Smooth muscle cell (in vitro differentiated cells): Measurements from ENCODE around the gene TRIM7. TPM values are rescaled to one million over a fixed set of nuclear protein-coding genes. Genes with fewer than 3 reads are reported as not detected.

Experiments
- DNase-seq: peaks from one replicate; lab custom pipeline; 2025; ENCODE audit not compliant: unreplicated experiment; lab: John Stamatoyannopoulos, UW
- H2AFZ ChIP-seq: fragments of 200-600 bp; sonication (generic); 2 replicates; pipeline ENCODE4 v1.6.0; 2016; ENCODE audit warnings: antibody characterized with exemption, low read depth, mild to moderate bottlenecking
- H3F3A ChIP-seq: fragments of 200-600 bp; sonication (generic); 2 replicates; pipeline ENCODE4 v1.6.0; 2017; ENCODE audit warnings: antibody characterized with exemption, low read depth
- H3K27ac ChIP-seq: fragments of 200-600 bp; sonication (generic); 2 replicates; pipeline ENCODE4 v1.5.1; 2016; ENCODE audit warnings: low read depth, mild to moderate bottlenecking
- H3K27me3 ChIP-seq: fragments of 200-600 bp; sonication (generic); 2 replicates; pipeline ENCODE4 v1.6.1; 2016; ENCODE audit warnings: low read depth, mild to moderate bottlenecking
- H3K36me3 ChIP-seq: fragments of 200-600 bp; sonication (generic); 2 replicates; pipeline ENCODE4 v1.5.1; 2016; ENCODE audit warnings: low read depth
- H3K4me1 ChIP-seq: fragments of 200-600 bp; sonication (generic); 2 replicates; pipeline ENCODE4 v1.5.1; 2016; ENCODE audit warnings: low read depth
- H3K4me2 ChIP-seq: fragments of 200-600 bp; sonication (generic); 2 replicates; pipeline ENCODE4 v1.6.0; 2016; ENCODE audit warnings: mild to moderate bottlenecking
- H3K4me3 ChIP-seq: fragments of 200-600 bp; sonication (generic); 2 replicates; pipeline ENCODE4 v1.5.1; 2016; ENCODE audit warnings: mild to moderate bottlenecking
- H3K79me2 ChIP-seq: fragments of 200-600 bp; sonication (generic); 2 replicates; pipeline ENCODE4 v1.6.0; 2016; ENCODE audit warnings: low read depth, mild to moderate bottlenecking
- H3K9ac ChIP-seq: fragments of 200-600 bp; sonication (generic); 2 replicates; pipeline ENCODE4 v1.6.0; 2016; ENCODE audit warnings: low read depth
- H3K9me3 ChIP-seq: fragments of 200-600 bp; sonication (generic); replicated peaks from 2 replicates; pipeline ENCODE4 v1.5.1; 2016; ENCODE audit warnings: low read depth
- H4K20me1 ChIP-seq: fragments of 200-600 bp; sonication (generic); 2 replicates; pipeline ENCODE4 v1.6.0; 2016; ENCODE audit warnings: low read depth
- WGBS: methylation state at CpG from one replicate; pipeline ENCODE4 v1.1.7; 2016; ENCODE audit warnings: low lambda C conversion rate; 5-methylcytosine and 5-hydroxymethylcytosine counted together
- polyA plus RNA-seq: library from polyadenylated mRNA; unstranded; fragments of >200 nt; fragmentation: Nextera tagmentation; extraction: Ambion mirVana; gene quantifications from 2 replicates; pipeline ENCODE4 v1.2.1, GENCODE V29; 2016
- total RNA-seq: library from RNA; depleted of rRNA; stranded (reverse); fragments of >200 nt; gene quantifications from 2 replicates; pipeline ENCODE4 v1.2.3, GENCODE V29; 2014
- TF ChIP-seq, protein P1 (sequence below): fragments of 200-600 bp; sonication (generic); IDR thresholded peaks from 2 replicates; pipeline ENCODE4 v1.5.1; 2017; ENCODE audit warnings: borderline replicate concordance, mild to moderate bottlenecking, antibody characterized with exemption; ENCODE audit not compliant: insufficient read depth, poor library complexity, severe bottlenecking

The TRIM7 gene
- total and polyA plus RNA-seq, 2 experiments from 2014 or later, result not detected

DNA sequence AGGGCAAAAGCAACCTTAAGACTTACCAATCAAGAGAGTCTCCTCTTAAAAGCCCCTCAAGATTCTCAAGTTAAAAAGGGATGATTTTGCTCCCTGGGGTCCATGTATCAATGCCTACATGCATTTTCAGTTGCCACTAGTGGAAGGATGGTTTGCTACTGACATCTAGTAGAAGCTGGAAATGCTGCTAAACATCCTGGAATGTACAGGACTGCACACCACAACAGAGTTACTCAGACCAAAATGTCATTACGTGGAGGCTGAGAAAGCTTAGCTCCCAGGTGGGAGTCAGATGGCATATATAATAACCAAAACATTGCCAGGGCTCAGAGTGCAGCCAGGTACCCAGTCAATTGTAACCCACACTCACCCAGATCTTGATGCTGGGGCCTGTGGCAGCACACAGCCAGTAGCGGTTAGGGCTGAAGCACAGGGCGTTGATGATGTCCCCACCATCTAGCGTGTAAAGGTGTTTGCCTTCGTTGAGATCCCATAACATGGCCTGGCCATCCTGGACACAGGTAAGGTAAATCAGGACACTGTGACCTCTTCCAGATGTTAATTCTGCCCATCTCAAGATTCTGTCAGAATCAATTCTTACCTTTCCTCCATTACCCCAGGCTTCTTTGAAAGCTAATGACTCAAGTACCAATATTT lies 32.9 kb upstream of the TRIM7 start:
- WGBS, result 99% methylated on average over 5 of the region's 5 CpGs
- peaks cover 68% of the 10 kb centered on the region for H3F3A ChIP-seq
- peaks cover 10% of the 10 kb centered on the region for H3K4me1 ChIP-seq
- no peak overlapping the region for H3K4me3 ChIP-seq
- peaks cover 46% of the 10 kb centered on the region for H3K79me2 ChIP-seq
- no peak overlapping the region for H3K4me2 ChIP-seq
- no peak overlapping the region for H3K9ac ChIP-seq
- H3K27ac ChIP-seq, result no peak overlapping the region
- TF ChIP-seq, protein P1, sequence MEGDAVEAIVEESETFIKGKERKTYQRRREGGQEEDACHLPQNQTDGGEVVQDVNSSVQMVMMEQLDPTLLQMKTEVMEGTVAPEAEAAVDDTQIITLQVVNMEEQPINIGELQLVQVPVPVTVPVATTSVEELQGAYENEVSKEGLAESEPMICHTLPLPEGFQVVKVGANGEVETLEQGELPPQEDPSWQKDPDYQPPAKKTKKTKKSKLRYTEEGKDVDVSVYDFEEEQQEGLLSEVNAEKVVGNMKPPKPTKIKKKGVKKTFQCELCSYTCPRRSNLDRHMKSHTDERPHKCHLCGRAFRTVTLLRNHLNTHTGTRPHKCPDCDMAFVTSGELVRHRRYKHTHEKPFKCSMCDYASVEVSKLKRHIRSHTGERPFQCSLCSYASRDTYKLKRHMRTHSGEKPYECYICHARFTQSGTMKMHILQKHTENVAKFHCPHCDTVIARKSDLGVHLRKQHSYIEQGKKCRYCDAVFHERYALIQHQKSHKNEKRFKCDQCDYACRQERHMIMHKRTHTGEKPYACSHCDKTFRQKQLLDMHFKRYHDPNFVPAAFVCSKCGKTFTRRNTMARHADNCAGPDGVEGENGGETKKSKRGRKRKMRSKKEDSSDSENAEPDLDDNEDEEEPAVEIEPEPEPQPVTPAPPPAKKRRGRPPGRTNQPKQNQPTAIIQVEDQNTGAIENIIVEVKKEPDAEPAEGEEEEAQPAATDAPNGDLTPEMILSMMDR, result no peak
- no peak overlapping the region for H2AFZ ChIP-seq
- H3K36me3 ChIP-seq, result peaks cover 17% of the 10 kb centered on the region
- H3K27me3 ChIP-seq, result no peaks in the 10 kb centered on the region
- peaks cover 83% of the 10 kb centered on the region for H4K20me1 ChIP-seq
- no peak for DNase-seq
- no peaks in the 10 kb centered on the region for H3K9me3 ChIP-seq

DNA sequence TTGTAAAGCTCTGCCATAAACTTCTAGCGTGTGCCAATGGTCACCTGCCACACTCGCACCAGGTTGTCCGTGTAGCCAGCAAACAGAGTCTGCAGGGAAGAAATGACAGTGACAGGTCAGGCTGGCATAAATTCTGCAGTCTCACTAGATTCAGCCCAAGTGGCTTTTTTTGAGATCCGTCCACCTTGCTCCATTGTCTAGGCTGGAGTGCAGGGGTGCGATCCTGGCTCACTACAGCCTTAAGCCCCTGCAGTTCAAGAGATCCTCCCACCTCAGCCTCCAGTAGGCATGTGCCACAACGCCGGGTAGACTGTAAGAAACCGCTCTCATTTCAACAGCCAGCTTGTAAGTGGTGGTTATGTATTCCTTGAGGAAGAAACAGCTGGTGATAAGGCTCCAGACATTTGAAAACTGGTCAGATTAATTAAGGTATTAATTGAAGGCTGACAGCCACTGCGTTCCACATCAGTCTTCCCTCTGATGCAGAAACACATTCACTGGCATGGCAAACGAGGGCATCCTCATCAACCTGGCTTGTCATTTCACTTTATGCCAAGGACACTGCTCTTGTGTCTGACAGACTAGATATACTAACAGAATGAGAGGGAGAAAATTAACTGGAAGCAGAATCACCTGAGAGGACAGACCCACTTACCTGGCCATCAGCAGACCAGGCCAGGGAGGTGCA lies 32.1 kb upstream of the TRIM7 start:
- TF ChIP-seq, protein P1, result no peak
- Histone ChIP-seq H3K27ac (no peak overlapping the region), H3K27me3 (no peaks in the 10 kb centered on the region), H3F3A (peaks cover 64% of the 10 kb centered on the region), H4K20me1 (peaks cover 75% of the 10 kb centered on the region), H3K4me1 (peaks cover 8% of the 10 kb centered on the region), H3K79me2 (peaks cover 38% of the 10 kb centered on the region), H3K36me3 (peaks cover 17% of the 10 kb centered on the region), H3K4me2 (no peak overlapping the region), H3K4me3 (no peak overlapping the region), H2AFZ (no peak overlapping the region), H3K9me3 (no peaks in the 10 kb centered on the region), H3K9ac (no peak overlapping the region)
- no peak for DNase-seq
- WGBS, result 94% methylated on average over 10 of the region's 10 CpGs

DNA sequence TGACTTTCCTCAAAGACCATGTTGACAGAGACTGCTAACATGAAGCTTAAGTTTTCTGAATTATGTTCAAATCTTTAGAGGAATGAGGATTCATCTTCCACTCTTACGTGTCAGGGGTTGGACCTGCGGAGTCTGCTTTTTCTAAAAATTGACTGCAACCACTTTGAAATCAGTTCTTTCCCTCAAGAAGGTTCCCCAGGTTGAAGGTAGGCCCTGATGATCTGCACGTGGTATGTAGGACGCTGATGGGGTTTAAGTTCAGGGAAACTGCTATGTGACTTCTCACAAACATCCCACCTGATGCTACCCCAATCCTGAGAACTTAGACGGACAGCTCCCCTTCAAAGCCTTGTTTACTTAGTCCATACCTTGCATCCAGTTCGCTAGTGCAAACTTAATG lies 31.5 kb upstream of the TRIM7 start:
- Histone ChIP-seq H3K27me3 (no peaks in the 10 kb centered on the region), H3K9ac (no peak overlapping the region), H4K20me1 (peaks cover 69% of the 10 kb centered on the region), H3K36me3 (peaks cover 17% of the 10 kb centered on the region), H3K9me3 (no peaks in the 10 kb centered on the region), H3K4me2 (no peak overlapping the region), H3K4me1 (peaks cover 2% of the 10 kb centered on the region), H3F3A (peaks cover 58% of the 10 kb centered on the region), H2AFZ (no peak overlapping the region), H3K79me2 (peaks cover 32% of the 10 kb centered on the region), H3K27ac (no peak overlapping the region), H3K4me3 (no peak overlapping the region)
- TF ChIP-seq, protein P1, result no peak
- no peak for DNase-seq
- 91% methylated on average over 6 of the region's 6 CpGs for WGBS
